GM23248 (cell line): ENCODE data around the gene GTF2H4. TPM values are rescaled to one million over a fixed set of nuclear protein-coding genes. Genes with fewer than 3 reads are reported as not detected.

ENCODE experiments used
- DNase-seq: peaks from one replicate; pipeline ENCODE4 v3.0.0-alpha.2; 2015
- H2AFZ ChIP-seq: fragments of 200-600 bp; sonication (generic); 2 replicates; pipeline ENCODE4 v1.6.1; 2016; ENCODE audit warnings: antibody characterized with exemption
- H3F3A ChIP-seq: fragments of 200-600 bp; sonication (generic); 2 replicates; pipeline ENCODE4 v1.6.1; 2016; ENCODE audit warnings: mild to moderate bottlenecking, antibody characterized with exemption, mixed run types; ENCODE audit not compliant: insufficient read depth
- H3K27ac ChIP-seq: fragments of 200-600 bp; sonication (generic); 2 replicates; pipeline ENCODE4 v1.5.1; 2016; ENCODE audit warnings: mild to moderate bottlenecking
- H3K27me3 ChIP-seq: fragments of 200-600 bp; sonication (generic); replicated peaks from 2 replicates; pipeline ENCODE4 v1.6.1; 2016; ENCODE audit warnings: mild to moderate bottlenecking; ENCODE audit not compliant: insufficient read depth
- H3K36me3 ChIP-seq: fragments of 200-600 bp; sonication (generic); 2 replicates; pipeline ENCODE4 v1.6.1; 2016; ENCODE audit warnings: low read depth, mild to moderate bottlenecking
- H3K4me1 ChIP-seq: fragments of 200-600 bp; sonication (generic); 2 replicates; pipeline ENCODE4 v1.6.1; 2016; ENCODE audit warnings: mild to moderate bottlenecking; ENCODE audit not compliant: insufficient read depth
- H3K4me2 ChIP-seq: fragments of 200-600 bp; sonication (generic); one replicate; pipeline ENCODE4 v1.6.1; 2016; ENCODE audit warnings: mild to moderate bottlenecking; ENCODE audit not compliant: unreplicated experiment
- H3K4me3 ChIP-seq: fragments of 200-600 bp; sonication (generic); 2 replicates; pipeline ENCODE4 v1.5.1; 2016; ENCODE audit warnings: mild to moderate bottlenecking
- H3K79me2 ChIP-seq: fragments of 200-600 bp; sonication (generic); 2 replicates; pipeline ENCODE4 v1.6.1; 2016; ENCODE audit warnings: mild to moderate bottlenecking; ENCODE audit not compliant: insufficient read depth
- H3K9ac ChIP-seq: fragments of 200-600 bp; sonication (generic); 2 replicates; pipeline ENCODE4 v1.6.1; 2016; ENCODE audit warnings: mild to moderate bottlenecking
- H3K9me2 ChIP-seq: fragments of 200-600 bp; sonication (generic); 2 replicates; pipeline ENCODE4 v1.6.1; 2016; ENCODE audit warnings: mixed run types, mild to moderate bottlenecking, moderate library complexity; ENCODE audit not compliant: insufficient read depth
- H3K9me3 ChIP-seq: fragments of 200-600 bp; sonication (generic); one replicate; pipeline ENCODE4 v1.6.1; 2017; ENCODE audit warnings: low read depth
- H4K20me1 ChIP-seq: fragments of 200-600 bp; sonication (generic); 2 replicates; pipeline ENCODE4 v1.6.0; 2016; ENCODE audit not compliant: insufficient read depth
- EZH2 ChIP-seq: fragments of 200-600 bp; sonication (generic); IDR thresholded peaks from 2 replicates; pipeline ENCODE4 v1.6.1; 2018; ENCODE audit warnings: antibody characterized with exemption, mild to moderate bottlenecking; ENCODE audit not compliant: insufficient read depth, poor library complexity, severe bottlenecking
- EZH2phosphoT487 ChIP-seq: fragments of 200-600 bp; sonication (generic); IDR thresholded peaks from 2 replicates; pipeline ENCODE4 v1.6.1; 2018; ENCODE audit warnings: antibody characterized with exemption, moderate library complexity, mild to moderate bottlenecking, low read depth; ENCODE audit not compliant: insufficient read depth
- WGBS, 2 experiments: methylation state at CpG; one replicate each; pipeline ENCODE4 v1.1.6; 2015 to 2017; ENCODE audit warnings: low lambda C conversion rate in 2 of 2, low coverage in 1 of 2; ENCODE audit errors: missing lambda C conversion rate in 2 of 2; 5-methylcytosine and 5-hydroxymethylcytosine counted together
- in situ Hi-C: fragments of 300-500 bp; cut with MboI; formaldehyde crosslinking; loops from 2 replicates; pipeline ENCODE4 v1.15.0; 2020
- polyA plus RNA-seq: library from polyadenylated mRNA; unstranded; fragments of >200 nt; fragmentation: Nextera tagmentation; extraction: Ambion mirVana; gene quantifications from 2 replicates; pipeline ENCODE4 v1.2.1, GENCODE V29; 2016
- total RNA-seq: library from RNA; depleted of rRNA; stranded (reverse); fragments of >200 nt; shearing (Covaris generic); gene quantifications from 2 replicates; pipeline ENCODE4 v1.2.3, GENCODE V29; 2014

Gene GTF2H4
- total and polyA plus RNA-seq, 2 experiments from 2014 or later, result 5.3 to 21.7 TPM

- Histone ChIP-seq H3K4me2 (no peak overlapping the region), H3K36me3 (no peaks in the 10 kb centered on the region), H3K9me3 (no peaks in the 10 kb centered on the region), H3K79me2 (no peaks in the 10 kb centered on the region), H3K4me1 (no peaks in the 10 kb centered on the region), H4K20me1 (no peaks in the 10 kb centered on the region), H3K27me3 (no peaks in the 10 kb centered on the region), H2AFZ (no peak overlapping the region), H3K27ac (no peak overlapping the region), H3K9me2 (no peaks in the 10 kb centered on the region), H3K4me3 (no peak overlapping the region), H3K9ac (no peak overlapping the region), H3F3A (no peaks in the 10 kb centered on the region)
- DNase-seq, result no peak
- WGBS, 2 experiments, result 96 to 100% methylated on average over 3 of the region's 3 CpGs
- TF ChIP-seq EZH2 (no peak), EZH2phosphoT487 (no peak)
- in situ Hi-C loops, result no loop called here
Measured at GRCh38 chr6:30928677-30929076, 20.7 kb downstream of the GTF2H4 start.

GRCh38 chr6:30930506-30930905 lies 22.5 kb downstream of the GTF2H4 start:
- H3K4me3 ChIP-seq, result no peak overlapping the region

GRCh38 chr6:30931272-30931671 lies 23.3 kb downstream of the GTF2H4 start:
- in situ Hi-C loops, result no loop called here
- Histone ChIP-seq H4K20me1 (no peaks in the 10 kb centered on the region), H3K9me3 (no peaks in the 10 kb centered on the region), H3K36me3 (no peaks in the 10 kb centered on the region), H3K27ac (no peak overlapping the region), H3K79me2 (no peaks in the 10 kb centered on the region), H3K4me2 (no peak overlapping the region), H3K4me1 (no peaks in the 10 kb centered on the region), H3K9ac (no peak overlapping the region), H2AFZ (no peak overlapping the region), H3K9me2 (no peaks in the 10 kb centered on the region), H3K27me3 (peaks cover 2% of the 10 kb centered on the region; the same call in 1 of the 2 replicates), H3F3A (no peaks in the 10 kb centered on the region), H3K4me3 (no peak overlapping the region)
- no peak for DNase-seq
- WGBS, 2 experiments, result 40 to 41% methylated on average over 8 of the region's 8 CpGs
- TF ChIP-seq EZH2phosphoT487 (no peak), EZH2 (no peak)

More at GRCh38 chr6:30930506-30930905, 22.5 kb downstream of the GTF2H4 start:
- WGBS, 2 experiments, result 79 to 84% methylated on average over 4 of the region's 4 CpGs
- no peak overlapping the region for H2AFZ ChIP-seq
- in situ Hi-C loops, result no loop called here
- no peaks in the 10 kb centered on the region for H3K9me3 ChIP-seq
- H3K27ac ChIP-seq, result no peak overlapping the region
- no peaks in the 10 kb centered on the region for H3K79me2 ChIP-seq
- H3F3A ChIP-seq, result no peaks in the 10 kb centered on the region
- no peak for TF ChIP-seq EZH2
- H4K20me1 ChIP-seq, result no peaks in the 10 kb centered on the region
- H3K27me3 ChIP-seq, result no peaks in the 10 kb centered on the region
- no peak overlapping the region for H3K9ac ChIP-seq
- no peaks in the 10 kb centered on the region for H3K9me2 ChIP-seq
- no peak overlapping the region for H3K4me2 ChIP-seq
- H3K4me1 ChIP-seq, result no peaks in the 10 kb centered on the region
- no peaks in the 10 kb centered on the region for H3K36me3 ChIP-seq
- DNase-seq, result no peak

GRCh38 chr6:30931969-30932645 lies 24.1 kb downstream of the GTF2H4 start, which contains the start of gene SFTA2:
SFTA2 (minus strand) TSS chr6:30932170; CDS start chr6:30932096, 74 bp downstream.
- Histone ChIP-seq H3K4me3 (no peak within 1 kb of the TSS), H3K27ac (no peak within 1 kb of the TSS), H3K36me3 (no peaks in the 10 kb centered on the region), H3K4me2 (no peak within 1 kb of the TSS), H3K9ac (no peak within 1 kb of the TSS), H3K9me3 (no peaks in the 10 kb centered on the region), H4K20me1 (no peaks in the 10 kb centered on the region), H3K4me1 (no peaks in the 10 kb centered on the region), H3K27me3 (peaks cover 7% of the 10 kb centered on the region; the same call in 1 of the 2 replicates), H3K79me2 (no peaks in the 10 kb centered on the region), H3K9me2 (no peaks in the 10 kb centered on the region), H2AFZ (no peak within 1 kb of the TSS), H3F3A (no peaks in the 10 kb centered on the region)
- WGBS, 2 experiments, result 88% methylated on average over 7 of the region's 7 CpGs
- DNase-seq, result no peak
- TF ChIP-seq EZH2phosphoT487 (no peak), EZH2 (no peak)
- in situ Hi-C loops, result no loop called here
